GM18508 (cell line): ENCODE data around the gene EVI2A.
"Not testable (repeated sequence)": the region's sequence is repeated elsewhere in the genome, so short reads cannot be mapped to it uniquely, and the experiment has no call there.

Experiments used
- ATAC-seq: cut with Tn5 transposase; IDR thresholded peaks from one replicate; pipeline ENCODE4 v1.9.1; 2021; ENCODE audit warnings: moderate number of reproducible peaks; ENCODE audit not compliant: insufficient read depth, unreplicated experiment

EVI2A gene

GRCh38 chr17:31321481-31321880, at the start of gene EVI2A:
EVI2A (minus strand) TSS chr17:31321622; CDS start chr17:31319013, 2,609 bp downstream.
- no peak for ATAC-seq

- no peak for ATAC-seq
These were observed 47.8 kb upstream of the EVI2A start for GRCh38 chr17:31369266-31369665.

GRCh38 chr17:31366088-31366487, 44.7 kb upstream of the EVI2A start:
- no peak for ATAC-seq

- no peak for ATAC-seq
These were observed 42.6 kb upstream of the EVI2A start for GRCh38 chr17:31364012-31364411.

GRCh38 chr17:31357839-31358394, 36.5 kb upstream of the EVI2A start:
- no peak for ATAC-seq

GRCh38 chr17:31357091-31357490, 35.7 kb upstream of the EVI2A start:
- ATAC-seq: no peak

GRCh38 chr17:31355935-31356334, 34.5 kb upstream of the EVI2A start:
- ATAC-seq: no peak

- no peak for ATAC-seq
These were observed 28.0 kb upstream of the EVI2A start for GRCh38 chr17:31349454-31349853.

- ATAC-seq: not testable (repeated sequence)
These were observed 23.8 kb upstream of the EVI2A start for GRCh38 chr17:31345191-31345747.

- ATAC-seq: no peak
These were observed 18.7 kb upstream of the EVI2A start for GRCh38 chr17:31339906-31340661.

- no peak for ATAC-seq
These were observed 7.8 kb upstream of the EVI2A start for GRCh38 chr17:31329221-31329620.

GRCh38 chr17:31328160-31328535, 6.7 kb upstream of the EVI2A start:
- no peak for ATAC-seq

- no peak for ATAC-seq
These were observed 6.2 kb upstream of the EVI2A start for GRCh38 chr17:31327534-31328159.

GRCh38 chr17:31323551-31323950, 2.1 kb upstream of the EVI2A start:
- no peak for ATAC-seq

GRCh38 chr17:31321966-31322365, 544 bp upstream of the EVI2A start:
- no peak for ATAC-seq

GRCh38 chr17:31320791-31321190, 631 bp downstream of the EVI2A start:
- no peak for ATAC-seq

GRCh38 chr17:31320241-31320640, 1.2 kb downstream of the EVI2A start:
- ATAC-seq: no peak

GRCh38 chr17:31318851-31319661, 2.4 kb downstream of the EVI2A start:
- ATAC-seq: no peak

GRCh38 chr17:31318298-31318801, 3.1 kb downstream of the EVI2A start:
- ATAC-seq: no peak

- ATAC-seq: no peak
These were observed 6.7 kb downstream of the EVI2A start for GRCh38 chr17:31314782-31315100.
